ENCODE data around the gene TBX21. TPM values are rescaled to one million over a fixed set of nuclear protein-coding genes. Genes with fewer than 3 reads are reported as not detected.

The TBX21 gene
- total and polyA plus RNA-seq, 10 donors: 2.6 to 21.7 (median 11.5) TPM

DNA sequence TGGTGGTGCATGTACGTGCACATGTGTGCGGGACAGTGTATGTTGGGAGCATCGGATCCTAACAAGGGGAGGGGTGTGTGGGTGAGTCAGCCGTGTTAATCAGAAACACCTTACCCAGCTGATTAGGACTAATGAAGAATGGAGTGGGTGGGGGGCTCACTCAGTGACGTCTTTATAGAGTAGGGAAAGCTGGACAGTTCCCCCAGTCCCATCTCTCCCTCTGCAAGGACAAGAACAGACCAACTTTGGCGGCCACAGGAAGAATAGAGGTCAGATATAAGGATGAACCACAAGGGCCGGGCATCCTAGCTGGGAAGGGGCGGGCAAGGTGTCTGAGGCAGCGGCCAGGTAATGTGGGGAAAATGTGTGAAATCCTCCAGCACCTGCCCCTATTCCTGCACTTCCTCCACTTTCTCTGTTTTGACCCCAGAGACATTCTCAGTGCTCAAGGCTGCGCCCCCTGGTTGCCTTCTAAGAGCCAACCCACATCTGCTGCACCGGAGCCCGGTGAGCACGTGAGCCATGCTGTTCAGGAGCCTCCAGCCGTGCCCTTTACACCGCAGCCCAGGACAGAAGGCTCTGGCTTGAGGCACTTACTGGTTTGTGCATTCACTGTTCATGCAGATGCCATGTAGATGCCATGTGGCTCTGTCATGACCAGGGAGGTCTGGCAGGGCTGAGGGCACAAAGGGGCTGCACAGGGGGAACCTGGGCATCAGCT lies 18.9 kb upstream of the TBX21 start:
- peak; percentile 79 for DNase-seq
- H3K4me1 ChIP-seq: peaks cover 4 to 80% (median 72%) of the 10 kb centered on the region in 6 donors
- H3K36me3 ChIP-seq: peaks cover 0 to 29% (median 24%) of the 10 kb centered on the region in 6 donors
- peak overlapping the region in 1 of 8 donors; percentile 24 for H3K4me3 ChIP-seq
- 48 to 68% (median 61%) methylated on average over 12 to 15 of the region's 15 CpGs for WGBS, 5 donors
- H3K9me3 ChIP-seq: no peaks in the 10 kb centered on the region
- H3K27ac ChIP-seq: peak overlapping the region in 3 of 8 donors; percentile 27 to 80 (median 61)
- TF ChIP-seq POLR2AphosphoS5 (IDR thresholded peaks at IDR 0.05): peak in 1 of 3 donors; percentile 1
- TF ChIP-seq POLR2A (IDR thresholded peaks at IDR 0.05): no peak
- peak in 6 of 11 experiments; percentile 4 to 33 (median 23) for TF ChIP-seq CTCF (IDR thresholded peaks at IDR 0.05 in 8 of 11, conservative IDR thresholded peaks at IDR 0.05 in 3 of 11)
- H3K27me3 ChIP-seq (replicated peaks in 1 of 7): peaks cover 0 to 12% (median 0%) of the 10 kb centered on the region in 7 donors
- intact Hi-C loops (cut with DNase I; ENCODE audit: low total_unique reads): no loop called here

DNA sequence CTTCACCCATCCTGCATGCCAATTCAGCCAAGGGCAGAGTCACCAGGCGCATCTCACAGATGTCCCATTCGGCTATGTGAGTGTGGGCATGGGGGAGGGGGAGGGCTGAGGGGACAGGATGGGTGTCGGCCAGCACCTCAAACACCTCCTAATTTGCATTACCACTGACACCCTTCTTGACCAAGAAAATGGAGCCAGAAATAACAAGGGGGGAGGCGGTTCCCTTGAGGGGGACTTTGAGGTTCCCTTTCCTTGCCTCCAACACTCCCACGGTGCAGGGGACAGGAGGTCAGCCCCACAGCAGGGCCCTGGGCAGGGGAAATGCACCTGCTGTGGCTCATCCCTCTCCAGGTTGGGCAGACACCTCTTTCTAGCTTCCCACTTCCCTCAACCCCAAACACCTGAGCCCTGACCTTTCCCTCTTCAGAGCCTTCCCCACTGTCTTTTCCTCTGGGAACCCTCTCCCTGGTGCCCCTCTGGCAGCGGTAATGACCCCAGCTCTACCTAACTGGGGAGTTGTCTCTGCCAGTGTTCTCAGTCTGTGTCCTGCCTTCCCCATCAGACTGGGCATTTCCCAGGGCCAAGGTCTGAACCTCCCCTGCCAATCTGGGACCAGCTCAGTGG lies 18.2 kb upstream of the TBX21 start:
- peaks cover 0 to 20% (median 0%) of the 10 kb centered on the region in 7 donors for H3K27me3 ChIP-seq (replicated peaks in 1 of 7)
- intact Hi-C loops (cut with DNase I; ENCODE audit: low total_unique reads): no loop called here
- H3K36me3 ChIP-seq: peaks cover 0 to 21% (median 17%) of the 10 kb centered on the region in 6 donors
- WGBS, 5 donors: 43 to 70% (median 52%) methylated on average over 6 of the region's 6 CpGs
- H3K4me3 ChIP-seq: peak overlapping the region in 1 of 8 donors; percentile 24
- H3K27ac ChIP-seq: peak overlapping the region in 5 of 8 donors; percentile 13 to 80 (median 56)
- peak; percentile 87 for DNase-seq
- no peaks in the 10 kb centered on the region for H3K9me3 ChIP-seq
- peak in 2 of 3 donors; percentile 23 to 34 for TF ChIP-seq POLR2AphosphoS5 (IDR thresholded peaks at IDR 0.05)
- no peak for TF ChIP-seq POLR2A (IDR thresholded peaks at IDR 0.05)
- TF ChIP-seq CTCF (IDR thresholded peaks at IDR 0.05 in 8 of 11, conservative IDR thresholded peaks at IDR 0.05 in 3 of 11): no peak
- H3K4me1 ChIP-seq: peaks cover 4 to 87% (median 79%) of the 10 kb centered on the region in 6 donors

- Histone ChIP-seq H3K4me1 (peaks cover 4 to 96% (median 88%) of the 10 kb centered on the region in 6 donors), H3K27me3 (replicated peaks in 1 of 7) (peaks cover 0 to 29% (median 5%) of the 10 kb centered on the region in 7 donors), H3K27ac (peak overlapping the region in 4 of 8 donors; percentile 49 to 80 (median 58)), H3K9me3 (no peaks in the 10 kb centered on the region), H3K36me3 (peaks cover 0 to 12% (median 8%) of the 10 kb centered on the region in 6 donors), H3K4me3 (no peak overlapping the region)
- TF ChIP-seq CTCF (IDR thresholded peaks at IDR 0.05 in 8 of 11, conservative IDR thresholded peaks at IDR 0.05 in 3 of 11) (no peak), POLR2A (IDR thresholded peaks at IDR 0.05) (no peak), POLR2AphosphoS5 (IDR thresholded peaks at IDR 0.05) (no peak)
- WGBS, 5 donors: 47 to 57% (median 50%) methylated on average over 10 of the region's 10 CpGs
- intact Hi-C loops (cut with DNase I; ENCODE audit: low total_unique reads): no loop called here
- DNase-seq: no peak
Measured at GRCh38 chr17:47715669-47716325, 17.2 kb upstream of the TBX21 start.

Measured in spleen (tissue), 11 donors.